Suprapubic skin (tissue), 4 donors: ENCODE measurements around the gene NFATC2. TPM values are rescaled to one million over a fixed set of nuclear protein-coding genes. Genes with fewer than 3 reads are reported as not detected.
A peak's percentile ranks its signal among the peaks of the same experiment; 100 is the strongest.

Experiments used
- DNase-seq, 2 donors: peaks; one replicate each; pipeline ENCODE4 v3.0.0-alpha.2; 2019; ENCODE audit warnings: low spot score in 2 of 2
- H3K27ac ChIP-seq: fragments of 200-600 bp; sonication (generic); one replicate; pipeline ENCODE4 v1.5.1; 2019
- H3K27me3 ChIP-seq: fragments of 200-600 bp; sonication (generic); one replicate; pipeline ENCODE4 v1.5.1; 2019
- H3K36me3 ChIP-seq: fragments of 200-600 bp; sonication (generic); one replicate; pipeline ENCODE4 v1.5.1; 2019
- H3K4me1 ChIP-seq: fragments of 200-600 bp; sonication (generic); one replicate; pipeline ENCODE4 v1.5.1; 2019
- H3K4me3 ChIP-seq: fragments of 200-600 bp; sonication (generic); one replicate; pipeline ENCODE4 v1.5.1; 2019; ENCODE audit warnings: mild to moderate bottlenecking
- H3K9me3 ChIP-seq: fragments of 200-600 bp; sonication (generic); one replicate; pipeline ENCODE4 v1.5.1; 2019
- EP300 ChIP-seq: sonication (generic); formaldehyde crosslinking; IDR thresholded peaks from one replicate; pipeline ENCODE4 v1.6.1; 2017; ENCODE audit warnings: antibody characterized with exemption
- POLR2A ChIP-seq, 2 donors: fragments of 450-650 bp; IDR thresholded peaks; one replicate each; pipeline ENCODE4 v1.6.1; 2017; ENCODE audit warnings: antibody characterized with exemption in 2 of 2, mild to moderate bottlenecking in 2 of 2, moderate library complexity in 2 of 2
- POLR2AphosphoS5 ChIP-seq, 3 donors: sonication (generic); formaldehyde crosslinking; IDR thresholded peaks; one replicate each; pipeline ENCODE4 v1.6.1; 2017; ENCODE audit warnings: antibody characterized with exemption in 3 of 3
- WGBS: methylation state at CpG from one replicate; pipeline ENCODE4 v1.1.5; 2018; 5-methylcytosine and 5-hydroxymethylcytosine counted together
- total RNA-seq, 4 donors: library from RNA; depleted of rRNA; stranded (reverse); fragments of >200 nt; gene quantifications; one replicate each; pipeline ENCODE4 v1.1.0, GENCODE V29; 2016
- TF ChIP-seq, protein P1 (sequence below), 2 donors: fragments of 200-600 bp in 1 of 2; fragments of 450-650 bp in 1 of 2; sonication (generic) in 1 of 2; IDR thresholded peaks; one replicate each; pipeline ENCODE4 v1.5.1; 2016 to 2019; ENCODE audit warnings: antibody characterized with exemption in 2 of 2, mild to moderate bottlenecking in 1 of 2, moderate library complexity in 1 of 2

The NFATC2 gene
- total RNA-seq, 4 donors from 2014 or later = 5.4 to 15.7 (median 8.4) TPM

GRCh38 chr20:51382111-51382985, 160.2 kb downstream of the NFATC2 start:
- WGBS = 92% methylated on average over 13 of the region's 17 CpGs
- peak in 1 of 2 donors; percentile 49 for DNase-seq
- no peaks in the 10 kb centered on the region for H3K4me1 ChIP-seq

DNA sequence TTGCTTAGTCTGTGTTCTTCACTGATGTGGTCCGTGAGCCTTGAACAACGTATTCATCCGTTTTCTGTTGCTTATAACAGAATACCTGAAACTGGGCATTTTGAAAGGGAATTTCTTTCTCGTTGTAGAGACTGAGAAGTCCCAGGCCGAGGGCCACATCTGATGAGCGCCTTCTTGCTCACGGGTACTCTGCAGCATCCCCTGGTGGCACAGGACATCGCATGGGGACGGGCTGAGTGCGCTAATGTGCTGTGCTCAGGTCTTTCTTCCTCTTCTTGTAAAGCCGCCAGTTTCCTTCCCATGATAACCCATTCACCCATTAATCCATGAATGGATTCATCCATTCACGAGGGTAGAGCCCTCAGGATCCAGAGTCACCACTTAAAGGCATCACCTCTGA, 161.0 kb downstream of the NFATC2 start:
- no peaks in the 10 kb centered on the region for H3K27me3 ChIP-seq
- no peak overlapping the region for H3K4me3 ChIP-seq
- H3K9me3 ChIP-seq = no peaks in the 10 kb centered on the region
- H3K27ac ChIP-seq = no peak overlapping the region
- H3K4me1 ChIP-seq = no peaks in the 10 kb centered on the region
- no peak for TF ChIP-seq POLR2A (IDR thresholded peaks at IDR 0.05)
- TF ChIP-seq, protein P1, sequence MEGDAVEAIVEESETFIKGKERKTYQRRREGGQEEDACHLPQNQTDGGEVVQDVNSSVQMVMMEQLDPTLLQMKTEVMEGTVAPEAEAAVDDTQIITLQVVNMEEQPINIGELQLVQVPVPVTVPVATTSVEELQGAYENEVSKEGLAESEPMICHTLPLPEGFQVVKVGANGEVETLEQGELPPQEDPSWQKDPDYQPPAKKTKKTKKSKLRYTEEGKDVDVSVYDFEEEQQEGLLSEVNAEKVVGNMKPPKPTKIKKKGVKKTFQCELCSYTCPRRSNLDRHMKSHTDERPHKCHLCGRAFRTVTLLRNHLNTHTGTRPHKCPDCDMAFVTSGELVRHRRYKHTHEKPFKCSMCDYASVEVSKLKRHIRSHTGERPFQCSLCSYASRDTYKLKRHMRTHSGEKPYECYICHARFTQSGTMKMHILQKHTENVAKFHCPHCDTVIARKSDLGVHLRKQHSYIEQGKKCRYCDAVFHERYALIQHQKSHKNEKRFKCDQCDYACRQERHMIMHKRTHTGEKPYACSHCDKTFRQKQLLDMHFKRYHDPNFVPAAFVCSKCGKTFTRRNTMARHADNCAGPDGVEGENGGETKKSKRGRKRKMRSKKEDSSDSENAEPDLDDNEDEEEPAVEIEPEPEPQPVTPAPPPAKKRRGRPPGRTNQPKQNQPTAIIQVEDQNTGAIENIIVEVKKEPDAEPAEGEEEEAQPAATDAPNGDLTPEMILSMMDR (IDR thresholded peaks at IDR 0.05) = no peak
- TF ChIP-seq POLR2AphosphoS5 (IDR thresholded peaks at IDR 0.05) = no peak
- TF ChIP-seq EP300 = no peak
- 97% methylated on average over 12 of the region's 12 CpGs for WGBS
- peak in 1 of 2 donors; percentile 29 for DNase-seq
- H3K36me3 ChIP-seq = no peaks in the 10 kb centered on the region

More at GRCh38 chr20:51382111-51382985, 160.2 kb downstream of the NFATC2 start:
- H3K27ac ChIP-seq = no peak overlapping the region
- no peaks in the 10 kb centered on the region for H3K9me3 ChIP-seq
- no peak overlapping the region for H3K4me3 ChIP-seq
- TF ChIP-seq, protein P1 (IDR thresholded peaks at IDR 0.05) = no peak
- no peaks in the 10 kb centered on the region for H3K36me3 ChIP-seq
- H3K27me3 ChIP-seq = no peaks in the 10 kb centered on the region

DNA sequence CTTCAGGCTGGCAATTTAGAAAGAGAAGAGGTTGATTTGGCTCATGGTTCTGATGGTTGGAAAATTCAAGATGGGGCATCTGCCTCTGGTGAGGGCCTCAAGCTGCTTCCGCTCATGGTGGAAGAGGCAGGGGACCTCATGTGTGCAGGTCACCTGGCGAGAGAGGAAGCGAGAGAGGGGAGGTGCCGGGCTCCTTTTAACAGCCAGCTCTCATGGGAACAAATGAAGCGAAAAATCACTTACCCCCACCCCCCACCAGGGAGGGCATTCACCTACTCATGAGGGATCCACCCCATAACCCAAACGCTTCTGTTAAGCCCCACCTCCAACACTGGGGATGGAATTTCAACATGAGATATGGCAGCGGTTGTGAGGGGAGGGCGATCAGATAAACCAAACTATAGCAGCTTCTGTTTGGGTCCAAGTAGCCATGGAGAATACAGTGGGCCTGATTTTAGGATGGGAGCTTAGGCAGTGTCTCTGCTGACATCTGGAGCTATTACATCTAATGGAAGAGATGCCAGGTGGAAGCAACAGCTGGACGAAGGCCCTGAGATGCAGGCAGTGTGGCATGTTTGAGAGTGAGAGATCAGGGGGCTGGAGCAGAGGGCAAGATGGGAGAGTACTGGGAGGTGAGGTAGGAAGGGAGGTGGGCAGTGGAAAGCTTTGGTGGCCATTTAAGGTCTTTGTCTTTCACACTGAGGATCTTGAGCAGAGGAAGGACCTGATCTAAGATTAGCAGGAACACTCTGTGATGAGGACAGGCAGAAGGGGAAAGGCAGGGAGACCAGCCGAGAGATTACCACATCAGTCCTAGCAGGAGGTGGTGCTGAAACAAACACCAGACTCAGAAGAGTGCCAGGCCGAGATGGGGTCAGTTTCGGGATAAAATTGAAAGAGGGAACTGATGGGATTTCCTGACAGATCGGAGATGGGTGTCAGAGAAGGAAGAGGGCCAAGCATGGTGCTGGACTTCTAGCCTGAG, 161.8 kb downstream of the NFATC2 start:
- Histone ChIP-seq H3K27me3 (no peaks in the 10 kb centered on the region), H3K4me1 (no peaks in the 10 kb centered on the region), H3K27ac (no peak overlapping the region), H3K4me3 (no peak overlapping the region), H3K9me3 (no peaks in the 10 kb centered on the region), H3K36me3 (no peaks in the 10 kb centered on the region)
- 88% methylated on average over 13 of the region's 13 CpGs for WGBS
- TF ChIP-seq POLR2AphosphoS5 (IDR thresholded peaks at IDR 0.05) (no peak), POLR2A (IDR thresholded peaks at IDR 0.05) (no peak), EP300 (no peak)
- TF ChIP-seq, protein P1 (IDR thresholded peaks at IDR 0.05) = no peak
- DNase-seq = peak in 1 of 2 donors; percentile 50

DNA sequence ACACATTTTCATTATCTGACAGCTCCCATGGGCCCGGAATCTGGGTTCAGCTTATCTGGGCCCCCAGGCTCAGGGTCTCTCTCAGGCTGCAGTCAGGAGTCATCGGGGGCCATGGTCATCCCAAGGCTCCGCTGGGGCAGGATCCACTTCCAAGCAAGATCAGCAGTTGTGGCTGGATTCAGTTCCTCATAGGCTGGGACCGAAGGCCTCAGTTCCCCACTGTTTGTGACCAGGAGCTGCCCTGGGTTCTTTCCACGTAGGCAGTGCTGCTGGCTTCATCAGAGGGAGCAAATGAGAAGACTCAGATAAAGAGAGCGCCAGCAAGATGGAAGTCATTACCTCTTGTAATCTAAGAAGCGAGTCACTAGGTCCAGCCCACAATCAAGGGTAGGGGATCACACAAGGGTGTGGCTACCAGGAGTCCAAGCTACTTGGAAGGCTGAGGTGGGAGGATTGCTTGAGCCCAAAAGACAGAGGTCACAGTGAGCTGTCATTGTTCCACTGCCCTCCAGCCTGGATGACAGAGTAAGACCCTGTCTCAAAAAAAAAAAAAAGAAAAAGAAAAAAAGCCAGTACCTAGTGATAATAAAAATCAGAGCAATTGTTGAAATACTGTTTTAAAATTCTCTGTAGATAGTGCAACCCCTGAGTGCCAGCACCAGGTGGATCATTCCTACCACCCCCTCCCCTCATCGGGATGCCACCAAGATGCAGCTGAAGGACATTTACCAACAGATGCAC, 162.7 kb downstream of the NFATC2 start:
- no peaks in the 10 kb centered on the region for H3K27me3 ChIP-seq

More for the DNA sequence above, 162.7 kb downstream of the NFATC2 start:
- Histone ChIP-seq H3K4me1 (no peaks in the 10 kb centered on the region), H3K27ac (no peak overlapping the region), H3K4me3 (no peak overlapping the region), H3K36me3 (no peaks in the 10 kb centered on the region), H3K9me3 (no peaks in the 10 kb centered on the region)
- TF ChIP-seq POLR2AphosphoS5 (IDR thresholded peaks at IDR 0.05) (no peak), POLR2A (IDR thresholded peaks at IDR 0.05) (no peak), EP300 (no peak)
- TF ChIP-seq, protein P1 (IDR thresholded peaks at IDR 0.05) = no peak
- peak in 1 of 2 donors; percentile 38 for DNase-seq
- WGBS = 95% methylated on average over 7 of the region's 8 CpGs
